Progenitor cell of endocrine pancreas (in vitro differentiated cells): ENCODE measurements around the gene CPE. TPM values are rescaled to one million over a fixed set of nuclear protein-coding genes. Genes with fewer than 3 reads are reported as not detected.
"Not testable (repeated sequence)": the region's sequence is repeated elsewhere in the genome, so short reads cannot be mapped to it uniquely, and the experiment has no call there.

Experiments used
- DNase-seq: peaks from one replicate; pipeline ENCODE4 v3.0.0; 2021; ENCODE audit warnings: low spot score; ENCODE audit not compliant: unreplicated experiment
- H3K27ac Mint-ChIP-seq: 2 replicates; pipeline ENCODE4 v1.8.0; 2021; ENCODE audit warnings: mild to moderate bottlenecking, moderate library complexity, mixed read lengths
- H3K27me3 Mint-ChIP-seq: 2 replicates; pipeline ENCODE4 v1.8.0; 2021; ENCODE audit warnings: mixed read lengths
- H3K36me3 Mint-ChIP-seq: 2 replicates; pipeline ENCODE4 v1.8.0; 2022; ENCODE audit warnings: mixed read lengths; ENCODE audit not compliant: insufficient read depth
- H3K4me1 Mint-ChIP-seq: 2 replicates; pipeline ENCODE4 v1.8.0; 2021; ENCODE audit warnings: low read depth, mixed read lengths
- H3K4me3 Mint-ChIP-seq: 2 replicates; pipeline ENCODE4 v1.8.0; 2021; ENCODE audit warnings: low read depth, mild to moderate bottlenecking, moderate library complexity, mixed read lengths
- H3K9me3 Mint-ChIP-seq: 2 replicates; pipeline ENCODE4 v1.8.0; 2021; ENCODE audit warnings: low read depth, mixed read lengths
- CTCF ChIP-seq: fragments of 200-600 bp; sonication (generic); IDR thresholded peaks from one replicate; pipeline ENCODE4 v1.5.0; 2021; ENCODE audit warnings: antibody characterized with exemption, mild to moderate bottlenecking; ENCODE audit not compliant: unreplicated experiment
- total RNA-seq: library from RNA; stranded (reverse); gene quantifications from 2 replicates; pipeline ENCODE4 v1.2.1, GENCODE V29; 2021

The CPE gene
- total RNA-seq, 1 donor from 2014 or later: 129 TPM

- TF ChIP-seq CTCF: no peak
- H3K4me1 Mint-ChIP-seq: peaks cover 30% of the 10 kb centered on the region
- no peak for DNase-seq
- peaks cover 18% of the 10 kb centered on the region for H3K36me3 Mint-ChIP-seq
- H3K27ac Mint-ChIP-seq: peak overlapping the region; percentile 7
- no peaks in the 10 kb centered on the region for H3K27me3 Mint-ChIP-seq
- H3K4me3 Mint-ChIP-seq: peak overlapping the region; percentile 69
- H3K9me3 Mint-ChIP-seq: no peaks in the 10 kb centered on the region
Measured at GRCh38 chr4:165332502-165332901, 46.3 kb upstream of the CPE start.

- H3K36me3 Mint-ChIP-seq: peaks cover 20% of the 10 kb centered on the region
Measured at GRCh38 chr4:165335163-165335703, 43.6 kb upstream of the CPE start.

GRCh38 chr4:165336743-165337142 is 42.1 kb upstream of the CPE start:
- no peak overlapping the region for H3K27ac Mint-ChIP-seq
- H3K36me3 Mint-ChIP-seq: peaks cover 13% of the 10 kb centered on the region
- H3K27me3 Mint-ChIP-seq: no peaks in the 10 kb centered on the region
- H3K9me3 Mint-ChIP-seq: no peaks in the 10 kb centered on the region
- no peak for DNase-seq
- no peak for TF ChIP-seq CTCF
- peaks cover 13% of the 10 kb centered on the region for H3K4me1 Mint-ChIP-seq
- no peak overlapping the region for H3K4me3 Mint-ChIP-seq

More at GRCh38 chr4:165335163-165335703, 43.6 kb upstream of the CPE start:
- TF ChIP-seq CTCF: no peak
- no peaks in the 10 kb centered on the region for H3K27me3 Mint-ChIP-seq
- DNase-seq: no peak
- H3K4me3 Mint-ChIP-seq: no peak overlapping the region
- H3K4me1 Mint-ChIP-seq: peaks cover 28% of the 10 kb centered on the region
- no peaks in the 10 kb centered on the region for H3K9me3 Mint-ChIP-seq
- peak overlapping the region; percentile 59 for H3K27ac Mint-ChIP-seq

DNA sequence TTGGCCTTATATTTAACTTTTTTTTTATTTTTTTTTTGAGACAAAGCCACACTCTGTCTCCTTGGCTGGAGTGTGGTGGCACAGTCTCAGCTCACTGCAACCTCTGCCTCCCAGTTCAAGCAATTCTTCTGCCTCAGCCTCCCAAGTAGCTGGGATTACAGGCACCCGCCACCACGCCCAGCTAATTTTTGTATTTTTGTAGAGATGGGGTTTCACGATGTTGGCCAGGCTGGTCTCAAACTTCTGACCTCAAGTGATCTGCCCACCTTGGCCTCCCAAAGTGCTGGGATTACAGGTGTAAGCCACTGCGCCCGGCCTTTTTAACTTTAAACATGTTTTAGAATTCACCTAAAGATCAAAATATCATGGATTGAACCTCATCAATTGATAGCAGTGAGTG is 36.5 kb upstream of the CPE start:
- not testable (repeated sequence) for H3K9me3 Mint-ChIP-seq, H3K36me3 Mint-ChIP-seq, H3K4me1 Mint-ChIP-seq, H3K4me3 Mint-ChIP-seq, H3K27ac Mint-ChIP-seq, H3K27me3 Mint-ChIP-seq, DNase-seq

- no peak for DNase-seq
- Mint-ChIP-seq H3K9me3 (no peaks in the 10 kb centered on the region), H3K27me3 (no peaks in the 10 kb centered on the region), H3K36me3 (peaks cover 5% of the 10 kb centered on the region), H3K4me3 (no peak overlapping the region), H3K4me1 (peaks cover 5% of the 10 kb centered on the region), H3K27ac (no peak overlapping the region)
- TF ChIP-seq CTCF: peak; percentile 48
Measured at GRCh38 chr4:165343353-165344191, 35.2 kb upstream of the CPE start.
